Retinal pigment epithelial cell (primary cell): ENCODE results near the gene PNPLA5.

Experiments used
- DNase-seq: peaks from one replicate; pipeline ENCODE4 v3.0.0-alpha.2; 2010; ENCODE audit warnings: low read depth
- H3K4me3 ChIP-seq: 2 replicates; pipeline ENCODE4 v1.5.1; 2011; ENCODE audit warnings: mild to moderate bottlenecking, low read length, control low read depth, moderate library complexity
- TF ChIP-seq, protein P1 (sequence below): conservative IDR thresholded peaks from 2 replicates; pipeline ENCODE4 v1.5.1; 2011; ENCODE audit warnings: low read depth, low read length, control low read depth, inconsistent platforms

PNPLA5 gene

DNA sequence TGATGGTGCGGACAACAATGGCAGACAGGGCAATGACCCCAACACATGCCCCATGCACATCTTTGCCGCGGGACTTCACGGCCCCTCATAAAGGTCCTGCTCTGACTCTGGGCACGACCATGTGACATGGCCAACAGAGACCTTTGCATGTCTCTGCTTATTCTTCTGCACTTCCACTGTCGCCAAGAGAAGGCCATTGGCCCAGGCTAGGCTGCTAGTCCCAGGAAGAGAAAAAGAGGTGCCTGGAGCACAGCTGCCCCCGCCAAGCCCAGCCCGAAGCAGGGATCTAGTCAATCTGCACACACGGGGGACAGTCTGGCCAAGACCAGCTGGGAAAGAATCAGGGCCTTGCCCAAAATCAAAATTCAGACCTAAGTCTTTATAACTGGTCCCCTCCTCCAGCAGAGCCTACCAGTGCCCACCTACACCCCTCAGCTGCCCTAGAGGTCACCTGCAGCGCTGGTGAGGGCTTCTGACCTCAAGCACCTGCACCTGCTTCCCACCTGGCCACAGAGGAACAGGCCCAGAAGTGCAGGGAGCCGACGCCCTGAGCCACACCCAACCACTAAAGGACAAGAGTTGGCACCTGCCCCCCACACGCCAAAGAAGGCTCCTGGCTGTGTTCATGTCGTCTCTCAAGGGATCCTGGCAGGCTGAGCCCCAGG, 37.6 kb downstream of the PNPLA5 start:
- H3K4me3 ChIP-seq = no peak overlapping the region
- no peak for DNase-seq
- TF ChIP-seq, protein P1, sequence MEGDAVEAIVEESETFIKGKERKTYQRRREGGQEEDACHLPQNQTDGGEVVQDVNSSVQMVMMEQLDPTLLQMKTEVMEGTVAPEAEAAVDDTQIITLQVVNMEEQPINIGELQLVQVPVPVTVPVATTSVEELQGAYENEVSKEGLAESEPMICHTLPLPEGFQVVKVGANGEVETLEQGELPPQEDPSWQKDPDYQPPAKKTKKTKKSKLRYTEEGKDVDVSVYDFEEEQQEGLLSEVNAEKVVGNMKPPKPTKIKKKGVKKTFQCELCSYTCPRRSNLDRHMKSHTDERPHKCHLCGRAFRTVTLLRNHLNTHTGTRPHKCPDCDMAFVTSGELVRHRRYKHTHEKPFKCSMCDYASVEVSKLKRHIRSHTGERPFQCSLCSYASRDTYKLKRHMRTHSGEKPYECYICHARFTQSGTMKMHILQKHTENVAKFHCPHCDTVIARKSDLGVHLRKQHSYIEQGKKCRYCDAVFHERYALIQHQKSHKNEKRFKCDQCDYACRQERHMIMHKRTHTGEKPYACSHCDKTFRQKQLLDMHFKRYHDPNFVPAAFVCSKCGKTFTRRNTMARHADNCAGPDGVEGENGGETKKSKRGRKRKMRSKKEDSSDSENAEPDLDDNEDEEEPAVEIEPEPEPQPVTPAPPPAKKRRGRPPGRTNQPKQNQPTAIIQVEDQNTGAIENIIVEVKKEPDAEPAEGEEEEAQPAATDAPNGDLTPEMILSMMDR = no peak

DNA sequence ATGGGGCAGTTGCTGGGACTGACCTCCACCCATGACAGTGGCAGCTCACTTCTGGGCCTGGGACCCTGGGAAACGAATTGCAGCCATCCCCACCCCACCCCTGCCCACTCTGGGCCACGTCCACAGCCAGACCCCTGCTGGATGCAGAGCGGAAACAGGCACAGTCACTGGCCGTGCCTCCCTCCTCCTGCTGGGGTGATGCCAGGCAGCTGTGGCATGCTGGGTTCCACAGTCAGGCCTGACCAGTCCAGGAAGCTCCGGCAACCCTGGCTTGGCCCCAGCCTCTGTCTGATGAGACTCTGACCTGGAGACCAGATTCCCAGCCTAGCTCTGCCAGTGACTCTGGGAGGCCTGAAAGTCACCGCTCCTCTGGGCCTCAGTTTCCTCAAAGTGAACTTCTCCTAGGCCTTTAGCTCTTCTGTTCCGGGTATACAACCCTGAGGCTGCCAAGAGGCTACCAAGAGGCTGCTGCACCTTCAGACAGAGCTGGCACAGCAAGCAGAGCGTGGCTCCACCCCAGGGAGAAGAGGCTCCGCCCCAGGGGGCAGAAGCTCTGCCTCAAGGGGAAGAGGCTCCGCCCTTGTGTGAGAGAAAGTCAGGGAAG, 38.4 kb downstream of the PNPLA5 start:
- no peak for DNase-seq
- TF ChIP-seq, protein P1 = no peak
- no peak overlapping the region for H3K4me3 ChIP-seq

DNA sequence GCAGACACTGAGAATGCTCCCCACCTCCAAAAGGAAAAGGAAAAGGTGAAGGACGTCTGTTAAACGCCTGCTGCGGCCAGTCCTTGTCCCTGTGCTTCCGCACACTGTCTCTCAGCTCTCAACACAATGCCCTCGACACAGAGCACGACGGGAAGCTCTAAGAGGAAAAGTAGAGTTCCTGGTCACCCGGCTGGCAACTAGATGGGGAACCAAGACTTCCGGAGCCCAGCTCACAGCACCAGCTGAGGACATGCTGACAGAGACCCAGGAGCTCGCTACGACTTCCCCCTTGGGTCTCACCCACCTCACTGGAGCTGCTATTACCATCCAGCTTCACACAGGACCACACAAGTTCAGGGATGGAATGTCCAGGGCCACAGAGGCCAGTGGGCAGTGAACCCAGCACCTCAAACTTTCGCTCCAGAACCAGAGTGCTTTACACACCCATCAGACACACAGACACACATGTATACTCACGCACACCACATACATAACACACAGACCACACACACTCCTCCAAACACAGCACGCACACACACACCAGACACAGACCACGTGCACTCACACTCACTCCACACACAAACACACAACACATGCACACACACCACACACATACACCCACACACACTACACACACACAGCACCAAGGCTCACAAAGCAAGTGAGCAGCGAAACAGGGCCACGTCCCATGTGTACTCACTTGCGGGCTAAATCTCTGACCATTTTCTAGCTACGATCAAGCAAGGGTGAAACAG, 39.1 kb downstream of the PNPLA5 start:
- no peak overlapping the region for H3K4me3 ChIP-seq
- no peak for DNase-seq
- TF ChIP-seq, protein P1 = no peak

DNA sequence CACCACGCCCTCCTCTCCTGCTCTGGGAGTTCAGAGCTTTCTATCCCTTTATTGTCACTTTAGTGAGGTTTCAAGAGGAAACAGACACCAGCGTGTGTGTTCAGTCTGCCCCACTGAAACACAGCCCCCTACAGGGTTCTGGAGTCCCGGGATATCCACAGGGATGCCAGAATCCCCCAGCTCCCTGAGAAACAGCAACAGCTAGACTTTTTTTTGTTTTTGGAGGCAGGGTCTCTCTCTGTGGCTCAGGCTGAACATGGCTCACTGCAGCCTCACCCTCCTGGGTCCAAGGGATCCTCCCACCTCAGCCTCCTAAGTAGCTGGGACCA, 39.9 kb downstream of the PNPLA5 start:
- no peak for DNase-seq
- TF ChIP-seq, protein P1 = no peak
- no peak overlapping the region for H3K4me3 ChIP-seq

DNA sequence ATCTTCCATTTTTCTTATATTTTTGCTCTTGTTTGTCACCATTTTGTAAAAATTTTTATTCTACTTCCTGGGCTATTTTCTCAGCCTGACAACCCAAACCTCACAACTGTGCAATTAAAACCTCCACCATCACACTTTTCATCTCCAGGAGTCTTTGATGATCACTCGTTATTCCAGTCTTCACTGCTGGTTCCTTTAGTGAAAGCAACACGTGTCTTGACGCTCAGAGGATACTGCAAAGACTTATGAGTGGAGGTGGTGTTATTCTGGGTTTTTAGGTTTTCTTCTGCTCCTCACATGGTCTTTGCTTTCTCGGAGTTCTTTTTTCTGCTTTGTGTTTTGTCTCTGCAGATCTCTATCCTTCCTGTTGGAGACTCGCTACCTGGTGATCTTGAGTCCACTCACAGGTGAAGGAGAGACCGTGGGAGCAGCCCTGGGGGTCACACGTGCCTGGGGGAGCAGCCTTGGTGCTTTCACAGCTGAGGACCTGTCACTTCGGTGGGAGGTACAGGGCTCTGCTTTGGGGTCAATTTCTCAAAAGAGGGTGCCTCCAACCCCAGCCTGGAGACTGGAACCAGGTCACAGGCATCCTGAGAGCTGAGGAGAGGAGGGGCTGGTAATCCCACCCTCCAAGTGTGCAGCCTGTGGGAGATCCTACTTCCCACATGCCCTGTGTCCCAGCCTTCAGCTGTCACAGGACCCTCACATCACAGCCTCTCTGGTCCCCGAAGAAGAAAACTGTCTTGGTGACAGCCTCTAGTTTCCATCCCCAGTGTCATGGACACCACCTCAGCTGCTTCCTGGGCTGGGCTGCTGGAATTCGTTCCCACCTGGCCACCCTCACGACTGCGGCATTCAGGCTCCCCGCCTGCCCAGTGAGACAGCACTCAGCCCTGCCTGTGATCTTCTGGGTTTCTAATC, 40.5 kb downstream of the PNPLA5 start:
- H3K4me3 ChIP-seq = no peak overlapping the region
- TF ChIP-seq, protein P1 = no peak

DNA sequence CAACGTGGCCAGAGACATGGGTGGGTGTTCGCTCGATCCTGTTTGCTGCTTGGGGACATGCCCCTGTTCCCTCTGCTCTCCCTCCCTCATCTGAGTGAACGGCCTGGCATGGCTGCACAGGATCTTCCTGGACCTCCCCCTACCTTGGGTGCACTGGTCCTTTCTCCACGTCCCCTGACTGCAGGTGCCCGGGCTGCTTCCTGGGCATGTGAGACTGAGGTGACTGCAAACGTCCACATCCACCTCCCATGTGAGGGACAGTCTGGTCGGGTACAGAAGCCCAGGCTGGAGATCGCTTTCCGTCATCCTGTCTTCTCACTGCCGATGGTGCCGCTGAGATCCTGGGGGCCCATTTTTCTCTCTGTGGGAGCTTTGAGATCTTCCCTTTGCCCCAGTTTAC, 41.3 kb downstream of the PNPLA5 start:
- no peak overlapping the region for H3K4me3 ChIP-seq
- TF ChIP-seq, protein P1 = no peak
- DNase-seq = no peak

More for the DNA sequence above, 40.5 kb downstream of the PNPLA5 start:
- no peak for DNase-seq
